ENCODE measurements around the gene MIGA1.
"Not testable (repeated sequence)": the region's sequence is repeated elsewhere in the genome, so short reads cannot be mapped to it uniquely, and the experiment has no call there.

DNA sequence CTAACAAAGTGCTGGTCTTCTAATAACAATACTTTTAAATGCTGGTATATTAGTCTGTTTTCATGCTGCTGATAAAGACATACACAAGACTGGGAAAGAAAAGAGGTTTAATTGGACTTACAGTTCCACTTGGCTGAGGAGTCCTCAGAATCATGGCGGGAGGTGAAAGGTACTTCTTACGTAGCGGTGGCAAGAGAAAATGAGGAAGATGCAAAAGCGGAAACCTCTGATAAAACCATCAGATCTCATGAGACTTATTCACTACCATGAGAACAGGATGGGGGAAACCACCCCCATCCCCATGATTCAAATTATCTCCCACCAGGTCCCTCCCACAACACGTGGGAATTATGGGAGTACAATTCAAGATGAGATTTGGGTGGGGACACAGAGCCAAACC is 139.5 kb downstream of the MIGA1 start:
- TF ChIP-seq TAF1 (IDR thresholded peaks at IDR 0.05; ENCODE audit: borderline replicate concordance, low read depth, low read length); POLR2A (IDR thresholded peaks at IDR 0.05; ENCODE audit: low read depth, low read length): not testable (repeated sequence)
